ENCODE measurements around the gene PCID2. TPM values are rescaled to one million over a fixed set of nuclear protein-coding genes. Genes with fewer than 3 reads are reported as not detected.

Gene PCID2
- polyA plus RNA-seq, 1 donor from 2014 or later = 81.3 TPM

DNA sequence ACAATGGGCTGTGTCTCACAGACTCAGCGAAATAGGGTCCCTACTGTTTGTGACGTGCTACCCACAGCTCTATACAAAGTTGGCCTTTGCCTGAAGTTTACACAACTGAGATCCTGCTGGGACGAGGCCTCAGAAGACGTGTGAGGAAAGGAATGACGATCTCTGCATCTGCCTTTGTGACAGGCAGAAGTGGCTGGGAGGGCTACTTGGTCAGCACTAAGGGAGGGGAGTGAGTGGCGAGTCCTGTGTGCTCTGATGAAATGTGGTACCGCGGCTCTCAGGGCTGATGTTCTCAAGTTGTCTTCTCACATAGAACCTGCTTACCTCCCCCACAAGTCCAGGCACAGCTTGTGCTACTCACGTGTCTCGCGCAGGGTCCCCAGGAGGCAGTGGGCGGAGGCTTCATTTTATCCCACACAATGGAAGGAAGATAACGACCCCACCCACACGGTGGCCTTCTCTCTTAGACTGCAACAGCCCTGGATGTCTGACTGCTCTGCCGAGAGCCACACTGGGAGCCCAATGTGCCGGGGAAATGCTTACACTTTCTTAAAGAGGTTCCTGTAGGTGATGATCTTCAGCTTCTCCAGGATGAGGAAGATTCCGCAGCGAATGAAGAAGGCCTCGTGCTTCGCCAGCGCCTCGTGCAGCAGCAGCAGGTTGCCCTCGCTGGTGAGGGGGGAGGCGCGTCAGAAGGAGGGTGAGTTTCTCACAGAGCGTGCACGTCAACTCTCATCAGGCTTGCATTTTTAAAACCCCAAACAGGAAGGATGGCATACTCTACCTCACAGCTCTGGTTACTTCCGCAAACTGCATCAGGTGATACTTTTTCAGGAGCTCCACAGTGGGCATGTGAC lies 28.9 kb downstream of the PCID2 start:
- no peaks in the 10 kb centered on the region for H3K79me2 ChIP-seq (replicated peaks; ENCODE audit: insufficient read depth, low read length)
- H4K20me1 ChIP-seq (ENCODE audit: insufficient read depth) = no peaks in the 10 kb centered on the region
- no peak overlapping the region for H3K4me2 ChIP-seq (ENCODE audit: low read length)
- H2AFZ ChIP-seq (ENCODE audit: low read depth, low read length) = no peak overlapping the region
- H3K9ac ChIP-seq (ENCODE audit: low read length) = no peak overlapping the region
- H3K36me3 ChIP-seq (ENCODE audit: insufficient read depth, low read length) = peaks cover 4% of the 10 kb centered on the region
- H3K27me3 ChIP-seq (ENCODE audit: insufficient read depth, low read depth, low read length) = no peaks in the 10 kb centered on the region
- H3F3A ChIP-seq (ENCODE audit: insufficient read depth, low read length, poor library complexity, severe bottlenecking) = no peaks in the 10 kb centered on the region
- TF ChIP-seq EZH2 (IDR thresholded peaks at IDR 0.05; ENCODE audit: borderline replicate concordance, insufficient read depth, low read length, poor library complexity, severe bottlenecking) (no peak), RAD21 (conservative IDR thresholded peaks at IDR 0.05) (no peak), MXI1 (conservative IDR thresholded peaks at IDR 0.05; ENCODE audit: poor library complexity, severe bottlenecking) (no peak), SMC3 (conservative IDR thresholded peaks at IDR 0.05; ENCODE audit: poor library complexity) (no peak), EP300 (conservative IDR thresholded peaks at IDR 0.05; ENCODE audit: poor library complexity, severe bottlenecking) (no peak), POLR2AphosphoS5 (IDR thresholded peaks at IDR 0.05) (no peak), TAF1 (IDR thresholded peaks at IDR 0.05; ENCODE audit: low read depth) (no peak)
- TF ChIP-seq, protein P1, sequence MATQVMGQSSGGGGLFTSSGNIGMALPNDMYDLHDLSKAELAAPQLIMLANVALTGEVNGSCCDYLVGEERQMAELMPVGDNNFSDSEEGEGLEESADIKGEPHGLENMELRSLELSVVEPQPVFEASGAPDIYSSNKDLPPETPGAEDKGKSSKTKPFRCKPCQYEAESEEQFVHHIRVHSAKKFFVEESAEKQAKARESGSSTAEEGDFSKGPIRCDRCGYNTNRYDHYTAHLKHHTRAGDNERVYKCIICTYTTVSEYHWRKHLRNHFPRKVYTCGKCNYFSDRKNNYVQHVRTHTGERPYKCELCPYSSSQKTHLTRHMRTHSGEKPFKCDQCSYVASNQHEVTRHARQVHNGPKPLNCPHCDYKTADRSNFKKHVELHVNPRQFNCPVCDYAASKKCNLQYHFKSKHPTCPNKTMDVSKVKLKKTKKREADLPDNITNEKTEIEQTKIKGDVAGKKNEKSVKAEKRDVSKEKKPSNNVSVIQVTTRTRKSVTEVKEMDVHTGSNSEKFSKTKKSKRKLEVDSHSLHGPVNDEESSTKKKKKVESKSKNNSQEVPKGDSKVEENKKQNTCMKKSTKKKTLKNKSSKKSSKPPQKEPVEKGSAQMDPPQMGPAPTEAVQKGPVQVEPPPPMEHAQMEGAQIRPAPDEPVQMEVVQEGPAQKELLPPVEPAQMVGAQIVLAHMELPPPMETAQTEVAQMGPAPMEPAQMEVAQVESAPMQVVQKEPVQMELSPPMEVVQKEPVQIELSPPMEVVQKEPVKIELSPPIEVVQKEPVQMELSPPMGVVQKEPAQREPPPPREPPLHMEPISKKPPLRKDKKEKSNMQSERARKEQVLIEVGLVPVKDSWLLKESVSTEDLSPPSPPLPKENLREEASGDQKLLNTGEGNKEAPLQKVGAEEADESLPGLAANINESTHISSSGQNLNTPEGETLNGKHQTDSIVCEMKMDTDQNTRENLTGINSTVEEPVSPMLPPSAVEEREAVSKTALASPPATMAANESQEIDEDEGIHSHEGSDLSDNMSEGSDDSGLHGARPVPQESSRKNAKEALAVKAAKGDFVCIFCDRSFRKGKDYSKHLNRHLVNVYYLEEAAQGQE (IDR thresholded peaks at IDR 0.05; ENCODE audit: borderline replicate concordance) = no peak
- TF ChIP-seq, protein P2, sequence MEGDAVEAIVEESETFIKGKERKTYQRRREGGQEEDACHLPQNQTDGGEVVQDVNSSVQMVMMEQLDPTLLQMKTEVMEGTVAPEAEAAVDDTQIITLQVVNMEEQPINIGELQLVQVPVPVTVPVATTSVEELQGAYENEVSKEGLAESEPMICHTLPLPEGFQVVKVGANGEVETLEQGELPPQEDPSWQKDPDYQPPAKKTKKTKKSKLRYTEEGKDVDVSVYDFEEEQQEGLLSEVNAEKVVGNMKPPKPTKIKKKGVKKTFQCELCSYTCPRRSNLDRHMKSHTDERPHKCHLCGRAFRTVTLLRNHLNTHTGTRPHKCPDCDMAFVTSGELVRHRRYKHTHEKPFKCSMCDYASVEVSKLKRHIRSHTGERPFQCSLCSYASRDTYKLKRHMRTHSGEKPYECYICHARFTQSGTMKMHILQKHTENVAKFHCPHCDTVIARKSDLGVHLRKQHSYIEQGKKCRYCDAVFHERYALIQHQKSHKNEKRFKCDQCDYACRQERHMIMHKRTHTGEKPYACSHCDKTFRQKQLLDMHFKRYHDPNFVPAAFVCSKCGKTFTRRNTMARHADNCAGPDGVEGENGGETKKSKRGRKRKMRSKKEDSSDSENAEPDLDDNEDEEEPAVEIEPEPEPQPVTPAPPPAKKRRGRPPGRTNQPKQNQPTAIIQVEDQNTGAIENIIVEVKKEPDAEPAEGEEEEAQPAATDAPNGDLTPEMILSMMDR (IDR thresholded peaks at IDR 0.05; ENCODE audit: poor library complexity, severe bottlenecking) = no peak
- H3K4me3 ChIP-seq (ENCODE audit: low read length) = no peak overlapping the region
- H3K9me3 ChIP-seq (ENCODE audit: low read length) = no peaks in the 10 kb centered on the region
- no peaks in the 10 kb centered on the region for H3K9me2 ChIP-seq (ENCODE audit: insufficient read depth, low read length)
- no peak overlapping the region for H3K27ac ChIP-seq (ENCODE audit: low read length)

DNA sequence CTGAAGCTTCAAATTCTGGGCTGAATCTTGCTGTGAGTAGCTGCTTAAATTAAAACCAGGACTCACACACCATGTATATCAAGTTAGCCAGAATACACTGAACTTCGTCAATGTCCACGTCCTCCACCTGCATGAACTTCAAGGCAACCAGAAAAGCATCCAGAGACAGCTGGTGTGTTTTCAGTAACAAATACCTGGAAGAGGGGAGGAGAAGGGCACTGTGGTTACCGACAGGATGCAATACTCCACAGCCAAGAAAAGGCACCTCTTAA lies 29.6 kb downstream of the PCID2 start:
- no peak for TF ChIP-seq RAD21 (conservative IDR thresholded peaks at IDR 0.05)
- TF ChIP-seq MXI1 (conservative IDR thresholded peaks at IDR 0.05; ENCODE audit: poor library complexity, severe bottlenecking) = no peak
- no peak for TF ChIP-seq POLR2AphosphoS5 (IDR thresholded peaks at IDR 0.05)
- no peak for TF ChIP-seq SMC3 (conservative IDR thresholded peaks at IDR 0.05; ENCODE audit: poor library complexity)
- TF ChIP-seq, protein P2 (IDR thresholded peaks at IDR 0.05; ENCODE audit: poor library complexity, severe bottlenecking) = no peak
- TF ChIP-seq TAF1 (IDR thresholded peaks at IDR 0.05; ENCODE audit: low read depth) = no peak
- TF ChIP-seq EP300 (conservative IDR thresholded peaks at IDR 0.05; ENCODE audit: poor library complexity, severe bottlenecking) = no peak
- TF ChIP-seq, protein P1 (IDR thresholded peaks at IDR 0.05; ENCODE audit: borderline replicate concordance) = no peak
- no peak for TF ChIP-seq EZH2 (IDR thresholded peaks at IDR 0.05; ENCODE audit: borderline replicate concordance, insufficient read depth, low read length, poor library complexity, severe bottlenecking)
- no peak overlapping the region for H3K4me2 ChIP-seq (ENCODE audit: low read length)
- no peaks in the 10 kb centered on the region for H3K9me2 ChIP-seq (ENCODE audit: insufficient read depth, low read length)
- no peak overlapping the region for H3K4me3 ChIP-seq (ENCODE audit: low read length)
- H4K20me1 ChIP-seq (ENCODE audit: insufficient read depth) = no peaks in the 10 kb centered on the region
- H3F3A ChIP-seq (ENCODE audit: insufficient read depth, low read length, poor library complexity, severe bottlenecking) = no peaks in the 10 kb centered on the region
- no peaks in the 10 kb centered on the region for H3K79me2 ChIP-seq (replicated peaks; ENCODE audit: insufficient read depth, low read length)
- H3K27ac ChIP-seq (ENCODE audit: low read length) = no peak overlapping the region
- no peaks in the 10 kb centered on the region for H3K9me3 ChIP-seq (ENCODE audit: low read length)
- H3K27me3 ChIP-seq (ENCODE audit: insufficient read depth, low read depth, low read length) = no peaks in the 10 kb centered on the region
- H3K36me3 ChIP-seq (ENCODE audit: insufficient read depth, low read length) = peaks cover 4% of the 10 kb centered on the region
- no peak overlapping the region for H2AFZ ChIP-seq (ENCODE audit: low read depth, low read length)
- no peak overlapping the region for H3K9ac ChIP-seq (ENCODE audit: low read length)
